Measurements from ENCODE around the gene KCTD18.

DNA sequence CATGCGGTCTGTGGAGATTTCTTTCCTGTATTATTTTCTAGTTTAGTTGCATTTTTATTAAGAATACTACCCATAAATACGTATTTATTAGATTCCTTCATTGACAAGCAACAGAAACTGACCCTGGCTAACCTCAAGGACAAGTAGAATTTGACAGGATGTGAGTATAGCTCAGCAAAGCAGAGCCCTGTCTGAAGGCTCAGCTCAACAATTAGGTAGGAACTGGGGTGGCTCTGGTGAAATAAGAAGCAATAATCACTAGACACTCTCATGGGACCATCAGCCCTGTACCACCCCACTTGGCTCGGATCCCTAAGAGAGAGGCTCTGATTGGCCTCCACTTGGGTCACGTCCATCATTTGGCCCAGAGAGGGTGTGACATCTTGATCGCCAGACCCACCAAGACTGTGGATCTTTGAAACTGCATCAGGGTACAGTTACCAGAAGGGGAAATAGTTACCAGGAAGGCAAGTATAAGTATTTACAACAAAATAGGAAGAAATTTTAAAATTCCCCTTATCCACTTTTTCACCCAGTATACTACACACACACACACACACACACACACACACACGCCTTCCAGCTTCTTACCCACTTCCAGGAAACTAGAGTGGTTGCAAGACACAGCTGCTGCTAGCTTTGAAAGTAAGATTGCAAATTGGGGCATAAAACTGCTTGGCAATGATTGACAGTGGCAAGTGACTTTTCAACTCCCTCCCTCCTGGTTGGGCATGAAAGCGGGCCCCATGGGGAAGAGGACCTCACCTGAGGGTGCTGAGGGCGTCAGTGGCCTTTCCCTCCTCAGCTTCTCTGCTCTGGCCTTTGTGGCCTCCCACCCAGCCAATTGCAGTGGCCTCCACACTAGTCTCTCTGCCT is 41.8 kb downstream of the KCTD18 start:
- TF ChIP-seq, protein P1, sequence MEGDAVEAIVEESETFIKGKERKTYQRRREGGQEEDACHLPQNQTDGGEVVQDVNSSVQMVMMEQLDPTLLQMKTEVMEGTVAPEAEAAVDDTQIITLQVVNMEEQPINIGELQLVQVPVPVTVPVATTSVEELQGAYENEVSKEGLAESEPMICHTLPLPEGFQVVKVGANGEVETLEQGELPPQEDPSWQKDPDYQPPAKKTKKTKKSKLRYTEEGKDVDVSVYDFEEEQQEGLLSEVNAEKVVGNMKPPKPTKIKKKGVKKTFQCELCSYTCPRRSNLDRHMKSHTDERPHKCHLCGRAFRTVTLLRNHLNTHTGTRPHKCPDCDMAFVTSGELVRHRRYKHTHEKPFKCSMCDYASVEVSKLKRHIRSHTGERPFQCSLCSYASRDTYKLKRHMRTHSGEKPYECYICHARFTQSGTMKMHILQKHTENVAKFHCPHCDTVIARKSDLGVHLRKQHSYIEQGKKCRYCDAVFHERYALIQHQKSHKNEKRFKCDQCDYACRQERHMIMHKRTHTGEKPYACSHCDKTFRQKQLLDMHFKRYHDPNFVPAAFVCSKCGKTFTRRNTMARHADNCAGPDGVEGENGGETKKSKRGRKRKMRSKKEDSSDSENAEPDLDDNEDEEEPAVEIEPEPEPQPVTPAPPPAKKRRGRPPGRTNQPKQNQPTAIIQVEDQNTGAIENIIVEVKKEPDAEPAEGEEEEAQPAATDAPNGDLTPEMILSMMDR (IDR thresholded peaks at IDR 0.05 in 2 of 3, conservative IDR thresholded peaks at IDR 0.05 in 1 of 3; ENCODE audit: control insufficient read depth in 2 of 3, extremely low read depth in 1 of 3, insufficient read depth in 1 of 3, low read depth in 3 of 3, low read length in 3 of 3) = no peak
- TF ChIP-seq RAD51 (IDR thresholded peaks at IDR 0.05) (no peak), SMARCA5 (IDR thresholded peaks at IDR 0.05) (no peak), MXI1 (IDR thresholded peaks at IDR 0.05; ENCODE audit: low read depth, low read length) (no peak), ZSCAN29 (IDR thresholded peaks at IDR 0.05) (no peak), POLR2AphosphoS5 (IDR thresholded peaks at IDR 0.05; ENCODE audit: low read length) (no peak), NR2C1 (IDR thresholded peaks at IDR 0.05) (no peak), IKZF1 (conservative IDR thresholded peaks at IDR 0.05) (no peak), ZBED1 (IDR thresholded peaks at IDR 0.05; ENCODE audit: borderline replicate concordance) (no peak), FOS (IDR thresholded peaks at IDR 0.05; ENCODE audit: borderline replicate concordance, extremely low read depth, insufficient read length) (no peak), RELA (IDR thresholded peaks at IDR 0.05; ENCODE audit: borderline replicate concordance, partially characterized antibody) (no peak)
- TF ChIP-seq, protein P2, sequence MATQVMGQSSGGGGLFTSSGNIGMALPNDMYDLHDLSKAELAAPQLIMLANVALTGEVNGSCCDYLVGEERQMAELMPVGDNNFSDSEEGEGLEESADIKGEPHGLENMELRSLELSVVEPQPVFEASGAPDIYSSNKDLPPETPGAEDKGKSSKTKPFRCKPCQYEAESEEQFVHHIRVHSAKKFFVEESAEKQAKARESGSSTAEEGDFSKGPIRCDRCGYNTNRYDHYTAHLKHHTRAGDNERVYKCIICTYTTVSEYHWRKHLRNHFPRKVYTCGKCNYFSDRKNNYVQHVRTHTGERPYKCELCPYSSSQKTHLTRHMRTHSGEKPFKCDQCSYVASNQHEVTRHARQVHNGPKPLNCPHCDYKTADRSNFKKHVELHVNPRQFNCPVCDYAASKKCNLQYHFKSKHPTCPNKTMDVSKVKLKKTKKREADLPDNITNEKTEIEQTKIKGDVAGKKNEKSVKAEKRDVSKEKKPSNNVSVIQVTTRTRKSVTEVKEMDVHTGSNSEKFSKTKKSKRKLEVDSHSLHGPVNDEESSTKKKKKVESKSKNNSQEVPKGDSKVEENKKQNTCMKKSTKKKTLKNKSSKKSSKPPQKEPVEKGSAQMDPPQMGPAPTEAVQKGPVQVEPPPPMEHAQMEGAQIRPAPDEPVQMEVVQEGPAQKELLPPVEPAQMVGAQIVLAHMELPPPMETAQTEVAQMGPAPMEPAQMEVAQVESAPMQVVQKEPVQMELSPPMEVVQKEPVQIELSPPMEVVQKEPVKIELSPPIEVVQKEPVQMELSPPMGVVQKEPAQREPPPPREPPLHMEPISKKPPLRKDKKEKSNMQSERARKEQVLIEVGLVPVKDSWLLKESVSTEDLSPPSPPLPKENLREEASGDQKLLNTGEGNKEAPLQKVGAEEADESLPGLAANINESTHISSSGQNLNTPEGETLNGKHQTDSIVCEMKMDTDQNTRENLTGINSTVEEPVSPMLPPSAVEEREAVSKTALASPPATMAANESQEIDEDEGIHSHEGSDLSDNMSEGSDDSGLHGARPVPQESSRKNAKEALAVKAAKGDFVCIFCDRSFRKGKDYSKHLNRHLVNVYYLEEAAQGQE (IDR thresholded peaks at IDR 0.05; ENCODE audit: low read depth, low read length) = no peak
